HG03460 (cell line): ENCODE measurements around the gene DGKI.
A peak's percentile ranks its signal among the peaks of the same experiment; 100 is the strongest.
"Not testable (repeated sequence)": the region's sequence is repeated elsewhere in the genome, so short reads cannot be mapped to it uniquely, and the experiment has no call there.

Source experiments
- ATAC-seq: cut with Tn5 transposase; IDR thresholded peaks from one replicate; pipeline ENCODE4 v1.9.1; 2021; ENCODE audit not compliant: unreplicated experiment

DGKI gene

GRCh38 chr7:137485818-137486217 is 361.0 kb downstream of the DGKI start:
- ATAC-seq = no peak

GRCh38 chr7:137484326-137484725 is 362.4 kb downstream of the DGKI start:
- ATAC-seq = no peak

- ATAC-seq = no peak
Measured at GRCh38 chr7:137482466-137482865, 364.3 kb downstream of the DGKI start.

- no peak for ATAC-seq
Measured at GRCh38 chr7:137480824-137481365, 365.9 kb downstream of the DGKI start.

- ATAC-seq = no peak
Measured at GRCh38 chr7:137480401-137480800, 366.4 kb downstream of the DGKI start.

- ATAC-seq = no peak
Measured at GRCh38 chr7:137476937-137477336, 369.8 kb downstream of the DGKI start.

- ATAC-seq = no peak
Measured at GRCh38 chr7:137475966-137476365, 370.8 kb downstream of the DGKI start.

- no peak for ATAC-seq
Measured at GRCh38 chr7:137474540-137475026, 372.2 kb downstream of the DGKI start.

- ATAC-seq = no peak
Measured at GRCh38 chr7:137471128-137471527, 375.6 kb downstream of the DGKI start.

- ATAC-seq = no peak
Measured at GRCh38 chr7:137469858-137470257, 376.9 kb downstream of the DGKI start.

- no peak for ATAC-seq
Measured at GRCh38 chr7:137469191-137469811, 377.5 kb downstream of the DGKI start.

- no peak for ATAC-seq
Measured at GRCh38 chr7:137462847-137463246, 383.9 kb downstream of the DGKI start.

GRCh38 chr7:137462074-137462715 is 384.6 kb downstream of the DGKI start:
- no peak for ATAC-seq

GRCh38 chr7:137458399-137458798 is 388.4 kb downstream of the DGKI start:
- no peak for ATAC-seq

- ATAC-seq = peak; percentile 14
Measured at GRCh38 chr7:137454767-137455166, 392.0 kb downstream of the DGKI start.

- peak; percentile 73 for ATAC-seq
Measured at GRCh38 chr7:137454246-137454724, 392.5 kb downstream of the DGKI start.

- no peak for ATAC-seq
Measured at GRCh38 chr7:137453356-137453755, 393.4 kb downstream of the DGKI start.

- ATAC-seq = no peak
Measured at GRCh38 chr7:137449016-137449415, 397.8 kb downstream of the DGKI start.

GRCh38 chr7:137448572-137448971 is 398.2 kb downstream of the DGKI start:
- not testable (repeated sequence) for ATAC-seq

GRCh38 chr7:137446025-137446424 is 400.7 kb downstream of the DGKI start:
- no peak for ATAC-seq

- no peak for ATAC-seq
Measured at GRCh38 chr7:137445268-137445667, 401.5 kb downstream of the DGKI start.

- no peak for ATAC-seq
Measured at GRCh38 chr7:137443616-137444015, 403.2 kb downstream of the DGKI start.
